OCI-LY1 (cell line): ENCODE measurements around the gene KRT26.

ENCODE experiments used
- H2AFZ ChIP-seq: fragments of 200-600 bp; sonication (generic), shearing (Covaris generic); 2 replicates; pipeline ENCODE4 v1.6.0; 2014; ENCODE audit warnings: antibody characterized with exemption, mild to moderate bottlenecking, low read length
- H3F3A ChIP-seq: fragments of 200-600 bp; sonication (generic), shearing (Covaris generic); 2 replicates; pipeline ENCODE4 v1.6.0; 2014; ENCODE audit warnings: mild to moderate bottlenecking, antibody characterized with exemption, low read length, moderate library complexity; ENCODE audit not compliant: insufficient read depth
- H3K27ac ChIP-seq: fragments of 200-600 bp; sonication (generic); 2 replicates; pipeline ENCODE4 v1.5.1; 2014; ENCODE audit warnings: low read length, mixed run types, mild to moderate bottlenecking, low read depth; ENCODE audit not compliant: poor library complexity, severe bottlenecking
- H3K27me3 ChIP-seq: fragments of 200-600 bp; sonication (generic); 2 replicates; pipeline ENCODE4 v1.6.0; 2014; ENCODE audit warnings: antibody characterized with exemption, mild to moderate bottlenecking, low read length, moderate library complexity; ENCODE audit not compliant: insufficient read depth
- H3K36me3 ChIP-seq: fragments of 200-600 bp; sonication (generic); 2 replicates; pipeline ENCODE4 v1.6.1; 2014; ENCODE audit warnings: mild to moderate bottlenecking, antibody characterized with exemption, low read length, moderate library complexity, mixed read lengths; ENCODE audit not compliant: insufficient read depth
- H3K4me1 ChIP-seq: fragments of 200-600 bp; sonication (generic); 2 replicates; pipeline ENCODE4 v1.5.1; 2014; ENCODE audit warnings: mild to moderate bottlenecking, low read length, moderate library complexity; ENCODE audit not compliant: insufficient read depth, severe bottlenecking
- H3K4me2 ChIP-seq: fragments of 200-600 bp; sonication (generic), shearing (Covaris generic); 2 replicates; pipeline ENCODE4 v1.6.1; 2014; ENCODE audit warnings: low read length
- H3K4me3 ChIP-seq: fragments of 200-600 bp; sonication (generic); 2 replicates; pipeline ENCODE4 v1.5.1; 2014; ENCODE audit warnings: low read length, low read depth, mild to moderate bottlenecking, mixed read lengths; ENCODE audit not compliant: poor library complexity, severe bottlenecking
- H3K79me2 ChIP-seq: fragments of 200-600 bp; shearing (Covaris generic); 2 replicates; pipeline ENCODE4 v1.6.1; 2016; ENCODE audit warnings: mixed run types, low read length, mixed read lengths; ENCODE audit not compliant: insufficient read depth
- H3K9ac ChIP-seq: fragments of 200-600 bp; sonication (generic), shearing (Covaris generic); 2 replicates; pipeline ENCODE4 v1.6.1; 2014; ENCODE audit warnings: mild to moderate bottlenecking, low read length, mixed read lengths
- H3K9me2 ChIP-seq: fragments of 200-600 bp; sonication (generic), shearing (Covaris generic); 2 replicates; pipeline ENCODE4 v1.6.1; 2014; ENCODE audit warnings: low read depth, mild to moderate bottlenecking, low read length, mixed read lengths
- H3K9me3 ChIP-seq: fragments of 200-600 bp; shearing (Covaris generic); 2 replicates; pipeline ENCODE4 v1.6.1; 2014; ENCODE audit warnings: low read length, mixed read lengths
- H4K20me1 ChIP-seq: fragments of 200-600 bp; sonication (generic), shearing (Covaris generic); 2 replicates; pipeline ENCODE4 v1.6.0; 2016; ENCODE audit warnings: mild to moderate bottlenecking, low read length; ENCODE audit not compliant: insufficient read depth
- CTCF ChIP-seq: fragments of 200-600 bp; sonication (generic), shearing (Covaris generic); IDR thresholded peaks from 2 replicates; pipeline ENCODE4 v1.5.1; 2017; ENCODE audit warnings: mild to moderate bottlenecking, antibody characterized with exemption, low read length, moderate library complexity, mixed read lengths
- EZH2 ChIP-seq: fragments of 200-600 bp; sonication (generic), shearing (Covaris generic); IDR thresholded peaks from 2 replicates; pipeline ENCODE4 v1.8.0; 2017; ENCODE audit warnings: borderline replicate concordance, mixed run types, mild to moderate bottlenecking, antibody characterized with exemption, low read length, moderate library complexity, mixed read lengths

Gene KRT26

GRCh38 chr17:40813804-40814203 lies 41.8 kb upstream of the KRT26 start:
- no peak overlapping the region for H2AFZ ChIP-seq
- H3K4me1 ChIP-seq, result peaks cover 7% of the 10 kb centered on the region
- H3K79me2 ChIP-seq, result no peaks in the 10 kb centered on the region
- no peaks in the 10 kb centered on the region for H3K27me3 ChIP-seq
- H3K9me3 ChIP-seq, result no peaks in the 10 kb centered on the region
- no peaks in the 10 kb centered on the region for H3F3A ChIP-seq
- no peaks in the 10 kb centered on the region for H3K9me2 ChIP-seq
- H3K4me3 ChIP-seq, result no peak overlapping the region
- H3K27ac ChIP-seq, result no peak overlapping the region
- H3K36me3 ChIP-seq, result peaks cover 16% of the 10 kb centered on the region
- H3K4me2 ChIP-seq, result no peak overlapping the region
- TF ChIP-seq EZH2 (no peak), CTCF (no peak)
- no peaks in the 10 kb centered on the region for H4K20me1 ChIP-seq
- no peak overlapping the region for H3K9ac ChIP-seq

- Histone ChIP-seq H3K9me2 (no peaks in the 10 kb centered on the region), H3K27me3 (no peaks in the 10 kb centered on the region), H2AFZ (no peak overlapping the region), H3F3A (no peaks in the 10 kb centered on the region), H3K79me2 (no peaks in the 10 kb centered on the region), H3K9me3 (no peaks in the 10 kb centered on the region), H3K4me3 (no peak overlapping the region), H3K9ac (no peak overlapping the region), H3K4me1 (no peaks in the 10 kb centered on the region), H3K4me2 (no peak overlapping the region), H3K27ac (no peak overlapping the region), H4K20me1 (no peaks in the 10 kb centered on the region), H3K36me3 (peaks cover 9% of the 10 kb centered on the region)
- no peak for TF ChIP-seq CTCF
- no peak for TF ChIP-seq EZH2
These were observed 40.6 kb upstream of the KRT26 start for GRCh38 chr17:40812639-40813038.

GRCh38 chr17:40810494-40810893 lies 38.5 kb upstream of the KRT26 start:
- no peak for TF ChIP-seq EZH2
- no peak for TF ChIP-seq CTCF
- Histone ChIP-seq H3K36me3 (no peaks in the 10 kb centered on the region), H3K4me3 (no peak overlapping the region), H3F3A (no peaks in the 10 kb centered on the region), H3K9ac (no peak overlapping the region), H3K9me2 (no peaks in the 10 kb centered on the region), H3K4me1 (no peaks in the 10 kb centered on the region), H3K9me3 (no peaks in the 10 kb centered on the region), H3K27me3 (peaks cover 7% of the 10 kb centered on the region; the same call in 1 of the 2 replicates), H4K20me1 (no peaks in the 10 kb centered on the region), H3K79me2 (no peaks in the 10 kb centered on the region), H3K27ac (no peak overlapping the region), H3K4me2 (no peak overlapping the region), H2AFZ (no peak overlapping the region)
